G401 (cell line): ENCODE data around the gene JAG2. TPM values are rescaled to one million over a fixed set of nuclear protein-coding genes. Genes with fewer than 3 reads are reported as not detected.

Experiments
- DNase-seq: peaks from one replicate; pipeline ENCODE4 v3.0.0-alpha.2; 2015; ENCODE audit warnings: low spot score
- in situ Hi-C: cut with HindIII; loops from 2 replicates; pipeline ENCODE4 v1.10.0; 2016; ENCODE audit warnings: low sequenced_read_pairs, mixed read lengths
- total RNA-seq: library from RNA; depleted of rRNA; stranded (reverse); fragments of >200 nt; shearing (Covaris generic); gene quantifications from 2 replicates; pipeline ENCODE4 v1.2.3, GENCODE V29; 2014

JAG2 gene
- total RNA-seq, 1 experiment from 2014 or later, result 8.6 TPM

DNA sequence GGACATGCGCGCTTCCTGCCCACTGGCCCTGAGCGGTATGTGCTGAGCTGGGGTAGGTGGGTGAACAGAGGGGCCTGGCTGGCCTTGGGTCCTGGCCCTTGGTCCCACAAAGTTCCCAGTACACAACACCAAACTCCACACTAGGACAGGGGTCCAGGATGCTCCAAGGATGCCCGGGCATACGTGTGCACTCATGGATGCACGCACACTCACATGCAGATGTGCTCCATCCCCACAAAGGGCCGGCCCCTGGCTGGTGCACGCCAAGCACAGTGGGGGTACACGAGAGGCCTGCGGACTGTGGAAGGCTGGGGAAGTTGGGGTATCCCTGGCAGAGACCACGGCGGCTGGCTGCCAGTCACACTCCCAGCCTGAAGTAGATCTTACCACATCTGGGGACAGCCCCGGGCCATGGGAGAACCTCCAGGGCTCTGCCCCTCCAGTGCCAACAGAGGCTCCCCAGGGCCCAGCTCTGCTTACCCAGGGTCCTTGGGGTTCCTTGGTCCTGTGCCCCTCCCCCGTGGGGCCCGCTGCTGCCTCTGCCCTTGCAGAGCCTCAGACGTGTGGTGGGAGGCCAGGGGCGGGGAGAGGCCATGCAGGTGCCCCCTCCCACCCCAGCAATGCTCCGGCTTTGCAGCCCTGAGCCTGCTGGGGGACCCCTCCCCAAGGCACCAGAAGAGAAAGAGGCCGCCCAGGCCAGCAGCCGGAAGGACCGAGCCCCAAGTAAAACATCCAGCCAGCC is 36.5 kb upstream of the JAG2 start:
- in situ Hi-C loops, result no loop called here

DNA sequence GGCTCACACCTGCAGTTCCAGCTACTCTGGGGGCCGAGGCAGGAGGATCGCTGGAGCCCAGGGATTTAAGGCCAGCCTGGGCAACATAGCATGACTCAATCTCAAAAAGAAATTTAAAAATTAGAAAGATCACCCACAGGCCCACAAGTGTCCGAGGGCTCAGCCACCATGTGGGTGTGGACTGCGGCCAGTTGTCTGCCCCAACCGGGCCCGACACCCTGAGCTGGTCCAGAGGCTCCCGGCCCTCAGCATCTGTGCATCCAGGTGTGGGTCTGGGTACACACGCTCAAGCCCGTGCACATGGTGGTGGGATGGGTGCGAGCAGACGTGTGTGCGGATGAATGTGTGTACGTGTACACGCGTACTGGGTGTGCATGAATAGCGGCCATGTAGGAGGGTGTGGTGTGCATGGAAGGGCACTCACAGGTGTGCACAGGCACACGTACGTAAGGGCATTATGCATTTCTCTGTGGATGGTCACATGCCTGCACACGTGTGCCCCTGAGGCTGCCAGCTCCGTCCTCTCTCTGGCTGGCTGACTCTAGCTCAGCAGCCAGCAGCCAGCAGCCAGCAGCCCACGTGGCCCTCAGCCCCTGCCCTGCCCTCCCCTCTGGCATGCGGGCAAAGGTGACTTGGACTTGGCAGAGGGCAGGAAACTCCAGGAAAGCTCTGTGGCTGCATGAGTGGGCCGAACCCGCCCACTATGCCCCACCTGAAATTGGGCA is 35.8 kb upstream of the JAG2 start:
- DNase-seq, result peak; percentile 59
- in situ Hi-C loops, result no loop called here

More for the DNA sequence above, 36.5 kb upstream of the JAG2 start:
- DNase-seq, result no peak

DNA sequence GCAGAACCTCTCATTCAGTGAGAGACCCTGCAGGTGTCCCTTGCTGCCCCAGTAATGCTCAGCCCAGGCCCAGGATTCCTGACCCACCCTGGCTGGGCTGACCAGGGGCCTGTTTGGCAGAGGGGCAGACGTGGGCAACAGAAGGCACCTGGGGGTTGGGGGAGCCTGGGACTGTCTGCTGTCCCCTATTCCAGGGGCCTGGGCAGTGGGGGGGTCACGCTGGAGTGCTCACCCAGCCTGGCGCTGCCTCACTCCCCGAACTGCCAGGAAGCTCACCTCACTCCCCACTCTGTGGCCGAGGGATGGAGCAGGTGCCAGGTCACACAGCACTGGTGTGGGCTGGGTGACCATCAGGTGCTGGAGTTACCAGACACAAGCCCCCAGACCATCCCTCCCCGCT is 35.1 kb upstream of the JAG2 start:
- no peak for DNase-seq
- in situ Hi-C loops, result no loop called here

DNA sequence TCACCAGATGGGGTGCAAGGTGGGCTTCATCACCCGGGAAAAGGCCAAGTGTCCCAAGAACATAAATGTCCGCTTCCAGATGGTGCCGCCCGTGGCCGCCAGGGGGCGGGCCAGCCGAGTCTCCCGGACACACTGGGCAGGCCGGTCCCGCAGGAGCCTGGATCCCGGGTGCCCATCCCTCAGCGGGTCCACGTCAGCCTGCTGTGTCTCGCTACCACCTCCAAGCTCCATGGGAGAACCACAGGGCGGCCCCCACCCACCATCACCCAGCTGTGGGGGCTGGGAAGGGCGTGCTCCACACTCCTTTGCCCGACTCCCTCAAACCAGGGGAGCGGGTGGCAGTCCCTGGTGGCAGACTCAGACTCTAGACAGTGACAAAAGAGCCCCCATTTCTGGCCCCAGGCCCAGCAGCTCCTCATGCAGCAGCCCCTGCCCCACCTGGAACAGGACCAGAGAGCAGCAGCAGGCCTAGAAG is 34.5 kb upstream of the JAG2 start:
- DNase-seq, result peak; percentile 63
- in situ Hi-C loops, result no loop called here

DNA sequence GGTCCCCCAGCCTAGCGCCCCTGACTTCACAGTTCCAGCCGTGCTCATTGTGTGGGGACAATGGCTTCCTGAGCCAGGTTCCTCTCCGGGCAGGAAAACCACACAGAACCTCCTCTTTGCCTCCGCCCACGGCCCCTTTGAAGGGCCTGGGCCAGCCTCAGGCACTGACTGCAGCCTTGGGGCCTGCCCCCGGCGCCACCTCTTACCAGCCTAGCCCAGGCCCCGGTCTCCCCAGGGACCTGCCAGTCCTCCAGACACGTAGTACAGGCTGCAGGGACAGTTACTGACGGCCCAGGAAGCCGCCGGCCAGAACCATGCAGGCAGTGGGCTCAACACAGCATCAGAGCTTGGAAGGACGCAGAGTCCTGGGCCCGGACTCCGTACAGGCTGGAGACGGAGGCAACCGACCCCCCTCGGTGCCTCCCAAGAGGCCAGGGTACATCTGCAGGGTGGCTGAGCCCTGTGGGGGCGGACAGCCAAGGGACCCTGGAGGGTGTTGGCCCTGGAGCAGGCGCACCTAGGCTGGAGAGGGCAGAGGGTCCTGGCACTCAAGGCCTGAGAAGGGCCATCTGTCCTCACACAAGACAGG is 33.4 kb upstream of the JAG2 start:
- DNase-seq, result no peak
- in situ Hi-C loops, result no loop called here

DNA sequence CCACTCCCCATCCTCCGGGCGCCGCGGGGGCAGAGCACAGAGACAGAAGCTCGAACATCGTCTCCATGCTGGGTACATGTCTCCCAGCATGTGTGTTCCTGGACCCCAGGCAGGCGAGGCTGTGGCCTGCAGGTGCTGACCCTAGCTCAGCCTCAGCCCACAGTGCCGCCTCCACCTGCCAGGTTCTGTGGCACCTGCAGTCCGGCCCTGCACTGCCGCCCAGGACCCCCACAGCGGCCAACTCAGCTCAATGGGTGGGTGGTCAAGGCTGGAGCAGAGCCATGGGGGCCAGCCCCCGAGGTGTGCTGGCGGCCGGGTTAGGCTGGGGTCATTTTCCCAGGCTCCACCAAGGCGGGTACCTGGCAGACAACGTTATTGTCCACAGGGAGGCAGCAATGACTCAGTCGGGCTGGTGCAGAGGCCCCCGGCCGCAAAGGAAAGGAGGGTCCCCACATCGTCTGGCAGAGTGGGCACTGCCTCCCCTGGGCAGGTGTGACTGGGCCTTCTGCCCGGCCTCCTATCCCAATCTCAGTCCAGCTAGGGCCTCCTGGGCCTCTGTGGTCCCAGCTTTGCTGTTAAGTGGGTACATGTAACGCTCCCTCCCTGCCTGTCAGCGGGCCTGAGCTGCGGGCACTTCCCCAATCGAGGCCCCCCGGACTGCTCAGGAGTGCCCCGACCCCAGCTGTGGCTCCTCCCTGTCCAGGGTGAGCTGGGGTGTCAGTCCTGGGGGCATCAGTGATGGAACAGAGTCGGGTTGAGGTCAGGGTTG is 32.8 kb upstream of the JAG2 start:
- in situ Hi-C loops, result no loop called here
- DNase-seq, result no peak

DNA sequence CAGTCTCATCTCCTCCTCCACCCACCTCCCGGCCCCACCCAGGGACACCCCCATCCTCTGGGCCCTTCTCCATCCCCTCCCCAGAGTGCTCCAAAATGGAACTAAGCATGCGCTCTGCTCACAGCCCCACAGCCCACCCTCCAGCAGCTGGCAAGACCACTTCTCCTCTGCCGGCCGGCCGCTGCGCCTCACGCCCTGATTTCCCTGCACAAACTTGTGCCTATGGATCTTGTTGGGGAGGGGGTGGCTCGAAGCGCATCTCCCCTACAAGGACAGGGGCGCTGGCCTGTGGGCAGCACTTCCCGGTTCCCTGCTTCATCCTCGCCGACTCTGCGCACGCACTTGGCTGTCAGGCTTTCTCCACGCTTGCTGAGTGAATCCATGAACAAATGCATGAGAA is 32.1 kb upstream of the JAG2 start:
- in situ Hi-C loops, result no loop called here
- DNase-seq, result no peak

DNA sequence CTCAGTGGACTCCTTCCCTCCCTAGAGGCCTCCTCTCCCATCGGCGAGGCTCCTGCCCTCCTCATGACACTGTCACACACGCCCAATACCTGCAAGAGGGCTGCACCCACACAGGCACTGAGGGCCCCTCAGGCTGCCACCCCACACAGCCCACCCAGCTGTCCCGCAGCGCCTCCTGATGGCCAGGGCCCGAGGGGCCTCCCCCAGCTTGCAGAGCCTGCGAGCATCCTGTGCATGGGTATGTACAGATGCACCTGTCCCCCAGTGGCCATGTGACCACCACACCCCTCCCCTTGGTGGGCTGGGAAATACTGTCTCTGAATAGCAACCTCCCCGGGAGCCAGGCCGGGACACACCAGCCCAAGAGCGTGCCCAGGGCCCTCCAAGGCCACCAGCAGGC is 31.5 kb upstream of the JAG2 start:
- no peak for DNase-seq
- in situ Hi-C loops, result no loop called here

DNA sequence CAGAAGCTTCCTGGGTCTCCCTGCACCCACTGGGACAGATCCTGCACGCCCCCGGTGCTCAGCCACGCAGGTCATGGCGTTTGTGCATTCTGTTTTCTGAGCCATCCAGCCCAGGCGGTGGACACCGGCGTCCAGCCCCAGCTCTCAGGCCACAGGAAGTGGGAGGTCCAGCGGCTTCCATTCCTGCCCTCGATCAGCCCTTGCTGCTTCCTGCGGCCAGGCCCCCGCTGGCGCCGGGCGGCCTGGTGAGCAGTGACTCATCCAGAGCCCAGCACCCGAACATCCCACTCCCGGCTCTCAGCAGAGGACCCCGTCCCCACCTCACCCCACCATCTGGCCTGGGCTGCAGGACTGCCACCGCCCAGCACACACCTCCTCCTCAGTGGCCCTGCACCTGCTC is 30.5 kb upstream of the JAG2 start:
- in situ Hi-C loops, result no loop called here
- no peak for DNase-seq

DNA sequence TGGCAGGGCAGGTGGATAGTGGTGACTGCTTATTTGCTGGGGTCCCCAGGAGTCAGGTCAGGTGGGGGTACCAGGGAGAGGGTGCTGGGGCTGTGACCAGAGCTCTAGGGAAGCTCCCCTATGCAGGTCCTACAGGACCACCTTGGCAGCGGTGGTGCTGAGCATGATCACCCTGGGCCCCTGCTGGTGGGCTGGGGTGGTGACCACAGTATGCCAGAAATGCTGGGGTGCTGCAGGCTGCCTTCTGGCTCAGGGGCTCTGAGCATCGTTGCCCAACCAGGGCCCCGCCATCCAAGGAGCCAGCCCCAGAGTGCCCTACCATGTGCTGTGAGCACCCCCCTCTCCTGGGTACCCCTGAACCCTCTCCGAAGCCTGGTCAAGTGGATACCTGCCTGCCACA is 30.0 kb upstream of the JAG2 start:
- in situ Hi-C loops, result no loop called here
- DNase-seq, result no peak

DNA sequence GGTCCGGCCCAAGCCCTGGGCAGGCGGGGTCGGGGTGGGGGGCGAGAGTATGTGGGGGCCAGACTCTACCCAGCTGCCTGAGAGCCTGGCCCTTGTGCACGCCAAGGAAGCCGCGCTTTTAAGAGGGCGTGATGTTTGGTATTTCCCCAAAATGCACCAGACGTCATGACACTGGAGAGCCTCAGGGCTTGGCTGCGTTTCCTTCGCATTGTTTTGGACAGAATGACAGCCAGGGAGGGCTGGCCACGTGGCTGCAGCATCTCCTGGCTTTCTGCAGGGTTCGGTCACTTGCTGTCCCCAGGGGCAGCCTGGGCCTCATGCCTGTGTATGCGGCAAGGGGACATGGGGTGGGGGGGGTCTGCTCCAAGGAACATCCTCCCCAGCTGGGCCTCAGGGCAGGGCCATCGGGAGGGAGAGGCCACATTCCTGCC is 28.6 kb upstream of the JAG2 start:
- in situ Hi-C loops, result no loop called here
- no peak for DNase-seq

DNA sequence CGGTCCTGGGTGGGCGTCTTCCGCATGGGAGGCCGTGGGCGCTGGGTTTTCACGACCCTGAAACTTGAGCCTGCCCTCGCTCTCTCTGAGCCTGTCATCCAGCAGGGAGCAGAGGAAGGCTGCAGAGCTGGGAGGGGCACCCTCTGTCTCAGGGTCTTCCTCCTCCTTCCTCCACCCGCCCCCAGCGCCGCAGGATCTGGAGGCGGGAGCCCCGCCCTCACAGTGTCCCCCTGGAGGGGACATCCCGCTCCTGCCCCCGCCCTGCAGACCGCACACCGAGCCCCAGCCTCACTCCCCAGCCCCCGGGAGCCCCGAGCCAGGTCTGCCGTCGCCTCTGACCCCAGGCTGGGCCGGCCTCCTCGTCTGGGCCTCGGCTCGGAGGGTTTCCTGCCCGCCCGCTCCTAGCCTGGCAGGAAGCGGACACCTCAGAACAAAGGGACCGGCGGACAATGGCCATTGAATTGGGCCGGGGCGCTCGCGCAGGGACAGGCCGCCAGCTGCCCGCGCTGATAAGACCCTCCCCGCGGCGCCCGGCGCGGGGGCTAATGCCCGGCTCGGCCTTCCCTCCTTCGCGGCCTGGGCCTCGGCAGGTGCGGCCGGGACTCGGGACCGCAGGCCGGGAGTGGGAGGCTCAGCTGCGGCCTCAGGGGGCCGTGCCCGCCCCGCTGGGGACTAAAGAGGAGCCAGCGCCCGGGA is 27.8 kb upstream of the JAG2 start:
- in situ Hi-C loops, result no loop called here
- DNase-seq, result no peak

DNA sequence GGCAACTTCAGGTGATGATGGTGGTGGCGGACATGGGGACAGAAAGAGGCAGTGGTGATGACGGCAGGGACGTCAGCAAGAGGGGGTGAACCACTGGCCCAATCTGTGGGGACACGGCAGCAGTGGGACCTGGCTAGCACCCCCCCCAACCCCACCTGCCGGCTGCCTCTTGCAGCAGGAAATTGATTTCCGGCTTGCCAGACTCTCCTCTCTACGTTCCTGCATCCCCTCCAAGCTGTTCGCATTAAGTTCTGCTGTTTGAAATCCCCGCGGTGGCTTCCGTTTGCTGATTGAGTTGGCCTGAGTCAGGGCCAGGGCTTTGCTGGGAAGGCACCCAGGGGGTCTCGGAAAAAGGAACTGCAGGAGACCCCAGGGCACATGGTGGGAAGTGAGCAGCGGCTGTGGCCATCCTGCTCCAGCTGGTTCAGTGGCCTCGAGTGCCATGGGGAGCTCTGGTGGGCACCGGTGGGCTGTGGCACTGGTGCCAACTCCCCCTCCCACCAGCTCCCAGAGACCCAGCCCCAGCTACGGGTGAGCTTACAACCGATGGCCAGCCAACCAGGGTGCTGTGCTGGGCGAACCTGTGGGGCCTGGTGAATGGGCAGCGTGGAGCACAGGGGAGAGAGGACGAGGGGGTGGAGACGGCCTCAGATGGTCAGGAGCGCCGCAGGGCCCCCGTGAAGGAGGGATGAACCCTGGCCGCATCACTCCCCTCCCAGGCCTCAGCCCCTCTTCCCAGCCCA is 27.1 kb upstream of the JAG2 start:
- in situ Hi-C loops, result no loop called here
- no peak for DNase-seq

DNA sequence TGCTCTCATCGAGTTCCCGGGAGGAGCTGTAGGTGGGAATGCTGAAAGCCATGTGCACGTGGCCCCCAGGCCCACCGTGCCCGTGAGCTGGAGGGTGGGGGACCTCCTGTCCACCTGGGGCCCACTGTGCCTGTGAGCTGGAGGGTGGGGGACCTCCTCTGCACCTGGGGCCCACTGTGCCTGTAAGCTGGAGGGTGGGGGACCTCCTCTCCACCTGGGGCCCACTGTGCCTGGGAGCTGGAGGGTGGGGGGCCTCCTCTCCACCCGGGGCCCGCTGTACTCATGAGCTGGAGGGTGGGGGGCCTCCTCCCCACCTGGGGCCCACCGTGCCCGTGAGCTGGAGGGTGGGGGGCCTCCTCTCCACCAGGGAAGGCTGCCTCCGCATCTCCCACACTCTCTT is 26.5 kb upstream of the JAG2 start:
- in situ Hi-C loops, result no loop called here
- no peak for DNase-seq

DNA sequence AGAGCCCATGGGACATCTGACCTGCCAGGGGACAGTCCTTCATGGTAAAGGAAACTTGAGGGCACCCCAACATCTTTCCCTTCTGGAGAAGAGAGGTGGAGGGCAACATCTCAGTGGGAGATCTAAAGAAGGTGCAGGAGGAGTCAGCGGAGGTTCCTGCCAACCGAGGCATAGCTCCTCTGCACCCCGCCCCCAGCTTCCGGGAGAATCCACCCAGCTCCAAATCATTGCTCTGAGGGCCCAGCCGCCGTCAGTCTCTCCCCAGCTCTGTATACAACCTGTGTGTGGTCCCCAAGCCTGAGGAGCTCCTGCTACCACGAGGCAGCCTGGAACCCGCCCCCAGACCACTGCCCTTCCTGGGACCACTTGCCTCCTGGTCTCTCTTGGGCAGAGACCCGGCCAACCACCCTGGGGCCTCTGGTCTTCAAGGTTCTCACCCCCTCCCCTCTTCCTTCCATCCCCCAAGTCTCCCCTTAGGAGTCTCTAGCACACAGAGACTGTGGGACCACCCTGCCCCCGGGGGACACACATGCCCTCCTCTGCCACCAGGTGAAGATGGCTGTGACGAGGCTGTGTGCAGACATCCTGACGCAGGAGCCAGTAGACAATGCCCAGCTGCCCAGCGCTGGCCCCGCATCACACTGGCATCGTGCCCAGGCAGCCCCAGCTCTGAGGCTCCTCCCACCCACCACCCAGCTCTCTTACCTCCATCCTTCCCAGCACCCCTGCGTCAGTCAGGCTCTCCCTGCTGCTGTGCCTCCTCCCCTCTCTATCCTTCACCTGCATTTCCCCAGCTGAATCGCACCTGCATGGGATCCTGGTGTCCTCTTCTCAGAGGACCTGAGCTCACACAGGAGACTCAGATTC is 25.6 kb upstream of the JAG2 start:
- in situ Hi-C loops, result no loop called here

DNA sequence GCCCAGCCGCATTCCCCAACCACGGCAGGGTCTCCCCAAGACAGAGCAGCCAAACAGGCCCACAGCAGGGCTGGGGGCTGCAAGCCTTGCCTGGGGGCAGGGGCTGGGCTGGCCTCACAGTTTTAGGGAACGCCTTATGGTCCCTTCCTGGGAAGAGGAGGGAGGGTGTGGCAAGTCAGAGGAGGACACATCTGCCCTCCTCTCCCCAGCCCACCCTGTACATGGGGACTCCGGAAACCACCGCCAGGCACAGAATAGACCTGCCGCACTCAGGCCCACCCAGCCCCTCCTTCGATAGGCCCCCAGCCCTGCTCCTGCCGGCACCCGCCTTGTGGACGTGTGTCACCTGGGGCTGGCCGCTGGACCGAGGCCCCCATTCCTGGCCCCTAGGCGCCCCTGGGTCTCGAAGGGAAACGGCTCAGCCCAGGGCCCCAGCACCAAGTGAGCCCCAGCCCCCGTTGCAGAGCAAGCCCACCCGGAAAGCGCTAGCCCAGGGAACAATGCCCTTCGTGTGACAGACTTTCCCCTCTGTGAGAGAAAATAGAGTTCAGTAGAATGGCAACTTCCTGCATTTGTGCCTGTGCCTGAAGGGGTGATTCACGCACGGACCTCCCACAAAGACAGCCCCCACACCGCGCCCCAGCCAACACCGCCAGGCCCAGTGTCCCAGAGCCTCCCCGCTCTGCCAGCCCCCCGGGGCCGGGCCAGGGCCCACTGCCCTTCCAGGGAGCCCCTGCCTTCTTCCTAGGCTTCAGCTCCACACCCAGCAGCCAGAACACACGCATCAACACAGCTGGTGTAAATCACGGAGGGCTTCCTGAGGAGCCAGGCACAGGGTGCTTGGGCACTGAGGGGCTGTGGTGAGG is 24.5 kb upstream of the JAG2 start:
- no peak for DNase-seq

More for the DNA sequence above, 25.6 kb upstream of the JAG2 start:
- no peak for DNase-seq

More for the DNA sequence above, 24.5 kb upstream of the JAG2 start:
- in situ Hi-C loops, result no loop called here
